Tibial nerve (tissue), 4 donors: ENCODE data around the gene GTF2B.

ENCODE experiments used
- CTCF ChIP-seq, 5 experiments: fragments of 200-600 bp in 3 of 5; fragments of 450-650 bp in 2 of 5; sonication (generic) in 3 of 5; IDR thresholded peaks; one replicate each; pipeline ENCODE4 v1.5.1; 2016 to 2019; ENCODE audit warnings: antibody characterized with exemption in 5 of 5, mild to moderate bottlenecking in 3 of 5, moderate library complexity in 2 of 5
- EP300 ChIP-seq, 2 donors: sonication (generic); formaldehyde crosslinking; IDR thresholded peaks; one replicate each; pipeline ENCODE4 v1.6.1; 2017; ENCODE audit warnings: antibody characterized with exemption in 2 of 2, mild to moderate bottlenecking in 1 of 2
- POLR2A ChIP-seq, 2 donors: fragments of 450-650 bp; IDR thresholded peaks; one replicate each; pipeline ENCODE4 v1.6.1; 2017; ENCODE audit warnings: antibody characterized with exemption in 2 of 2, mild to moderate bottlenecking in 2 of 2, moderate library complexity in 2 of 2

GRCh38 chr1:88885933-88886332 lies 5.4 kb downstream of the GTF2B start:
- no peak for TF ChIP-seq CTCF (IDR thresholded peaks at IDR 0.05)
- no peak for TF ChIP-seq POLR2A (IDR thresholded peaks at IDR 0.05)
- no peak for TF ChIP-seq EP300 (IDR thresholded peaks at IDR 0.05)
